NCI-H2196 treated with DMSO at 0.1 percent for 48 hours (cell line): ENCODE measurements around the gene BICRAL.
"Not testable (repeated sequence)": the region's sequence is repeated elsewhere in the genome, so short reads cannot be mapped to it uniquely, and the experiment has no call there.

Source experiments
- DNase-seq: peaks from one replicate; lab custom pipeline; 2025; ENCODE audit not compliant: unreplicated experiment; lab: John Stamatoyannopoulos, UW

The BICRAL gene, protein sequence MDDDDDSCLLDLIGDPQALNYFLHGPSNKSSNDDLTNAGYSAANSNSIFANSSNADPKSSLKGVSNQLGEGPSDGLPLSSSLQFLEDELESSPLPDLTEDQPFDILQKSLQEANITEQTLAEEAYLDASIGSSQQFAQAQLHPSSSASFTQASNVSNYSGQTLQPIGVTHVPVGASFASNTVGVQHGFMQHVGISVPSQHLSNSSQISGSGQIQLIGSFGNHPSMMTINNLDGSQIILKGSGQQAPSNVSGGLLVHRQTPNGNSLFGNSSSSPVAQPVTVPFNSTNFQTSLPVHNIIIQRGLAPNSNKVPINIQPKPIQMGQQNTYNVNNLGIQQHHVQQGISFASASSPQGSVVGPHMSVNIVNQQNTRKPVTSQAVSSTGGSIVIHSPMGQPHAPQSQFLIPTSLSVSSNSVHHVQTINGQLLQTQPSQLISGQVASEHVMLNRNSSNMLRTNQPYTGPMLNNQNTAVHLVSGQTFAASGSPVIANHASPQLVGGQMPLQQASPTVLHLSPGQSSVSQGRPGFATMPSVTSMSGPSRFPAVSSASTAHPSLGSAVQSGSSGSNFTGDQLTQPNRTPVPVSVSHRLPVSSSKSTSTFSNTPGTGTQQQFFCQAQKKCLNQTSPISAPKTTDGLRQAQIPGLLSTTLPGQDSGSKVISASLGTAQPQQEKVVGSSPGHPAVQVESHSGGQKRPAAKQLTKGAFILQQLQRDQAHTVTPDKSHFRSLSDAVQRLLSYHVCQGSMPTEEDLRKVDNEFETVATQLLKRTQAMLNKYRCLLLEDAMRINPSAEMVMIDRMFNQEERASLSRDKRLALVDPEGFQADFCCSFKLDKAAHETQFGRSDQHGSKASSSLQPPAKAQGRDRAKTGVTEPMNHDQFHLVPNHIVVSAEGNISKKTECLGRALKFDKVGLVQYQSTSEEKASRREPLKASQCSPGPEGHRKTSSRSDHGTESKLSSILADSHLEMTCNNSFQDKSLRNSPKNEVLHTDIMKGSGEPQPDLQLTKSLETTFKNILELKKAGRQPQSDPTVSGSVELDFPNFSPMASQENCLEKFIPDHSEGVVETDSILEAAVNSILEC

GRCh38 chr6:42781796-42782688 lies at the start of gene BICRAL:
BICRAL (plus strand) TSS chr6:42782052; CDS start chr6:42822023, 39,971 bp downstream.
- peak; percentile 67 for DNase-seq

GRCh38 chr6:42733867-42734481 lies 47.9 kb upstream of the BICRAL start:
- not testable (repeated sequence) for DNase-seq

DNA sequence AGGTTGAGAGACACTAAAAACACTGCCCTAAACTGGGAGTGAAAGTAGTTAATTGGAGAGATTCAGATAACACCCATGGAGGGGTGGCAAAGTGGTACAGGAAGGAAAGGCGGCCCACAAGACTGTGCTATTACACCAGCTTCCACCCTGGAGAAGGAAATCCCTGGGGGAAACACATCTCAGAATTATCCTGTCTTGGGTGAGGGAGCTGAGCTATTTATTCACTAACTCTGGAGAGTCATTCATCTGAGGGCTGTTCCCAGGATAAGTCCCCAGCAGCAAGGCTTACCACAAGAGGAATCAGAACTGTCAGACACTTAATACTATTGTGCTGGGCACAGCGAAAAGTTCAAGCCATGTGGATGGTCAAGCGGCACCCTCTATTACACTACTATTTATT lies 45.9 kb upstream of the BICRAL start:
- no peak for DNase-seq

DNA sequence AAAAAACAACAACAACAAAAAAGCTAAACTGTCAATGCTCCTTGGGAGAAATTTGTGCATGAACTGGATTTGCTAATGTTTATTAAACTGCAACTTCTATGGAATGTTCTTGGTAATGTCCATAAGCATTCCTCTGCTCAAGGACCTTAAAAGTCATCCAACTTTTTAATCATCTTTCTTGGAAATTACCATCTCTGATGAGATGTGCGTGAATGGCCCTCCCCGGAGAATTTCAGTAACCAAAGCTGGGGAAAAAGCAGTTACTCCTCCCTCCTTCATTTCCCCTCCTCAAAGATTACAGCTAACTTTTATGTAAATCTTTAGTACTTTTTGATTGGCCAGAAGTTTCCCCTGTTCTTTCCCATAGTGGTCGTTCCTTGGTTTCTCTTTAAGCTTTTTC lies 41.1 kb upstream of the BICRAL start:
- DNase-seq: no peak

GRCh38 chr6:42742116-42742894 lies 39.5 kb upstream of the BICRAL start:
- no peak for DNase-seq

DNA sequence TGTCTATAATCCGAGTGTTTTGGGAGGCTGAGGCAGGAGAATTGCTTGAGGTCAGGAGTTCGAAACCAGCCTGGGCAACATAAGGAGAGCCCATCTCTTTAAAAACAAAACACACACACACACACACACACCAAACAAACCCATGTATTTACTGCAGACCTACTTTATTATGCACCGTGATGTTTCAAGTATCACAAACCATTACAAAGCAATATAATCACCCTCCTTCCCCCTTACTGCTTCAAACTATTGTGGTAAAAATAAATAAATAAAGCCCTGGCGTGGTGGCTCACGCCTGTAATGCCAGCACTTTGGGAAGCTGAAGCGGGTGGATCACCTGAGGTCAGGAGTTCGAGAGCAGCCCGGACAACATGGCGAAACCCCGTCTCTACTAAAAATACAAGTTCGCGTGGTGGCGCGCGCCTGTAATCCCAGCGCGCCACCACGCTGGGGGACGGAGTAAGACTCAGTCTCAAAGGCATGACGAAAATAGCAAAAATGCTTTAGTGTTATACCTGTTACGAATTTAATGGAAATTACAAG lies 37.4 kb upstream of the BICRAL start:
- no peak for DNase-seq

GRCh38 chr6:42745083-42745639 lies 36.7 kb upstream of the BICRAL start:
- DNase-seq: no peak

DNA sequence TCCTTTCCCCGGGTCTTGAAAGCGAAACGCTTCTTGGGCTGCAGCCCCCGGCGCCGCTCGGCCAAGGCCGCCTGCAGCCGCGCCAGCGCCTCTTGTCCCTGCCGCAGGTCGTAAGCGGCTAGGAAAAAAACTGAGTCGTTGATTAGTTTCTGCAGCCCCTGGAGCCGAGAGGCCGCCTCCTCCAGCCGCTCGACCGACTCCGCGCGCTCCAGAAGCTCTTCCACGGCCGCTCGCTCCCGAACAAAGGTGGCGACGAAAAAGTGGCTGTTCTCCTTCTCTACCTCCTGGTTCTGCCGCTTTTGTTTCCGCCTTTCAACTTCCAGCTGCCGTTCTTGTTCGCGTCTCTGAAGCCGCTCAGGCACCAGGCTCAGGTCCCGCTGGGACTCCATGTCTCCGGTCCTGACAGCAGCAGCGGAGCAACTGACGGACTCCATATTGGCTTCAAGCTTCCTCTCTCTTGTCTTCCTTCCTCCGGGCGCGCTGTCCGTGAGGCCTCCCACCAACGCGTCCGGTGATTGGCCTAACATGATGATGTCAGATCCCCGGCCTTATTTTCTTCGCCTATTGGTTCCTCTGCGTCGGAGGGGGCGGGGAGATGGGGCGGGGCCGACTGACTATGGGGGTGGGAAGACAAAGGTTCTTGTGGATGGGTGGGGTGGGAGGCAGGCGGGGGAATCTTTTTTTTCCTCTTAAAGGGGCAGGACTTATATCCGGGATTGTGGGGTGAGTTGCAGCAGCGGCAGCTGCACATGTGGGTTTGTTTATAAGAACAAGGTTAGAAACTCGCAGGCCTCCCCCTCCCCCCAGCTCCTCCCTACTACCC lies 36.0 kb upstream of the BICRAL start, which contains the start of gene TBCC:
Gene TBCC (minus strand): TSS at position 464 of the 823 bp plus-strand sequence. CDS start 30 bp downstream, at position 434.
- DNase-seq: peak; percentile 97

DNA sequence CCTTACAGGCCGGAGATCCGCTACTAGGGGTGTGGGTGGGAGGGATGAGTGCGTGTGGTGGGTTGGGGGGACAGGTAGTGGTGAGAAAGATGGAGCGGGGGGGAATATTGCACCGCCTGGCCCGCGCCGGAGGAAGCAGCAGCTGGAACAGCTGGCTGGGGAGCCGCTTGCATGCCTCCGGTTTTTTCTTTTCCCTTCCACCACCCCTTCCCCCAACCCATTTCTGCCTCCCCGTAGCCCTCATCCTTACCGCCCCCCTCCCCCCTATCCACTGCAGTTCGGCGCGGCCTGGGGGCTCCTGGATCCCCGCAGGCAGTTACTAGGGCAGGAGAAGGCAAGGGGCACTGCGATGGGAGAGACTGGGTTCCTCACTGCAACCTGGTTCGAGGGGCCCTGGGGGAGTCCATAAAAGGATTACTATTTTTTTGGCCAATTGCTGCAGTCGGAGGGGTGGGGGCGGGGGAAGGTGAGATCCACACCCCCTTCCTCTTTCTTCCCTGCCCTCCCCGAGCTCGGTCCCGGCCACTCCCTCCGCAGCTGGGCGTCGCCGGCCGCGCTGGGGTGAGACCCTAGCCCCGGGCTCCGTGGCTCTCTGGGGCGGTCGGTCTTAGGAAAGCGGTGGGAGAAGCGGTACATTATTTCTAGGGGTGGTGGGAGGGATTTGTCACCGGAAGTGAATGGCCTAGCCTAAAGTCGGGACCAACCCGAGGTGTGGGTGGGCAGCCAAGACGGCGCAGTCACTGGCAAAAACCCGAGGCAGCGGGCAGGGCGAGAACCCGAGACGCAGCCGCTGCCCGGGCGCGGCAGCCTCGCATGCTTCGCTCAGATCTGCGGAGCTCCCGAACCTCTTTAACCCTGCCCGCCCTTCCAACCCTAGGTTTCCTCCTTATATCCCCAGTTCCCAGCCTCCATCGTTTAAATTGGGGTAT lies 35.1 kb upstream of the BICRAL start:
- peak; percentile 71 for DNase-seq

DNA sequence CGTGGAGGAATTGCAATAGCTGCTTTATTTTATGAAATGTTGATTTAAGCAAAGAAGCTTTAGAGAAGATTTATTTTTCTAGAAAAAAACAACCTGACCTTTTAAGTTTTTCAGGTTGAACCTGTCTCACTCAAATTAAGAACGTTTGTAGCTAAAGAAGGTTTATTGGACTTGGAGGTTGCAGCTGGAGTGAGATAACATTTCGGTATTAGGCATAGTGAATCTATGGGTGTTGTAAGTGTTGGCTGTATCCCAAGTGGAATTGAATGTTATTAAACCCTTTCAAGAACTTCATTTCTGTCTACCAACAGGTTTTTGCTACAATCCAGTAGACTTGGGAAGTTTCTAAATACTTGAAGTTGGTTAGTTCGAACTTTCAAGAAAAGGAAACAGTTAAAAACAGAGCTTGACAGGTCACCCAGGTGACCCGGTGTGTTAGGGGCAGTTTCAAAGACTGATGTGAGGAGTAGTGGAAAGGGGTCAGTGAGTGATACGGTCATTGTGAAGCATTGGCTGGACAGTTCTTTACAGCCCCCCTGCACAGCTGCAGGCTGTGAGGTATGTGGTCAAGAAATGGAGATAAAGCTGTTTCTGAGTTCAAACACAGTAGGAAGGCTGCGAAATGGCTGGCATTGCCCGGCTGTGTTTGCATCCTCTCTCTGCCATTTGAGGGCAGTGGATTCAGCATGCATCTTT lies 33.5 kb upstream of the BICRAL start:
- no peak for DNase-seq

DNA sequence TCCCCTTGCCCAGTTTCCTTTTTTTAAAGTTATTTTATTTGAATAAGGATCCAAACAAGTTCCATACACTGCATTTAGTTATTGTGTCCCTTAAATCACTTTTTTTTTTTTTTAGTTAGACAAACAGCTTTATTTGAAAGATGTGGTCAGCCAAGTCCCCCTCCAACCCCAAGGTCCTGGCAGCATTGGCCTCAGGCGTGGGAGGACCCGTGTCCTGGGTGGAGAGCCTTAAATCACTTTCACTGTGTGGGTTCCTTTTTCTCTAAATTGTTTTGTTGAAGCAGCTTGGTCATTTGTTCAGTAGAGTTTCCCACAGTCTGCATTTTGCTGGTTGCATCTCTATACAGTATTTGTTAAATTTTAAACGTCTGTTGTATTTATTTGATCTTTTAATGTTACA lies 30.8 kb upstream of the BICRAL start:
- DNase-seq: no peak

DNA sequence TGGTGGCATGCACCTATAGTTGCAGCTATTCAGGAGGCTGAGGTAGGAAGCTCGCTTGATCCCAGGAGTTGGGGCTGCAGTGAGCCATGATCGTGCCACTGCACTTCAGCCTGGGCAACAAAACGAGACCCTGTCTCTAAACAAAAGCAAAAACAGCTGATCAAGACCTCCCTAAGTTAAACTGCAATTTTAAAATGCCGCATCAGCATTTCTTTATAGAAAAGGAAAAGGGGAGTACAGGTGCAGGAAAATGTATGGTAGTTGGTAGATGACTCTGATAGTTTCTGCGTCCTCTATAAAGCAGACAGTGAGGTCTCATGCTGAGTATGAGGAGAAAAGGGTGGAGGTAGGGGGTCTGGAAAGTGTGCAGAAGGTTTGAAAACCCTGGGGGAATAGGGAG lies 27.1 kb upstream of the BICRAL start:
- DNase-seq: no peak

GRCh38 chr6:42756722-42757121 lies 25.1 kb upstream of the BICRAL start:
- no peak for DNase-seq

DNA sequence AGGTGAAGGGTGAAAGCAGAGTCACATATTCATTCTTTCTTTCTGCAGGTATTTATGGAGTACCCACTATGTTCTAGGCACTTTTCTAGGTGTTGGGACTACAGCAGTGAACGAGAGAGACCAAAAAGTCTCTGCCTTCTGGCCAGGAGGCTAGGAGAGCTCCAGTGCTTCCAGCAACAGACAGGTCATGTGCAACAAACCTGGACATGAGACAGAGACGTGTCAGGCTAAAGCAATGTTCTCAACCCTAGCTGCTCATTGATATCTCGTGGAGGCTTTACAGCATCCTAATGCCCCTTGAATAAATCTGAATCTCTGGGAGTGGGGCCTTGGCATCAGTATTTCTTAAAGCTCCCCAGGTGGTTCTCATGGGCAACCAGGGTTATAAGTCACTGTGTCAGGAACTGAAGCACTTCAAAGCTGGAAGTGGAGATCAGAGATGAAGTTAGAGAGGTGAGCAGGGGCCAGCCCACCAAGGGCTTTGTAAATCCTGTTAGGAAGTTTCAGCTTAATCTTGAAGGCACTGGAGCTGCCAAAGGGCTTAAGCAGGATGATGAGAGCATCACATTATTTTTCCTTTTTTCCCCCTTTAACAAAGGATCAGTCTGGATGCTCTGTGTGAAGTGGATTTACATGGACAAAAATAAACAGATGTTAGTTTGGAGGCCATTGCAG lies 23.0 kb upstream of the BICRAL start:
- no peak for DNase-seq

DNA sequence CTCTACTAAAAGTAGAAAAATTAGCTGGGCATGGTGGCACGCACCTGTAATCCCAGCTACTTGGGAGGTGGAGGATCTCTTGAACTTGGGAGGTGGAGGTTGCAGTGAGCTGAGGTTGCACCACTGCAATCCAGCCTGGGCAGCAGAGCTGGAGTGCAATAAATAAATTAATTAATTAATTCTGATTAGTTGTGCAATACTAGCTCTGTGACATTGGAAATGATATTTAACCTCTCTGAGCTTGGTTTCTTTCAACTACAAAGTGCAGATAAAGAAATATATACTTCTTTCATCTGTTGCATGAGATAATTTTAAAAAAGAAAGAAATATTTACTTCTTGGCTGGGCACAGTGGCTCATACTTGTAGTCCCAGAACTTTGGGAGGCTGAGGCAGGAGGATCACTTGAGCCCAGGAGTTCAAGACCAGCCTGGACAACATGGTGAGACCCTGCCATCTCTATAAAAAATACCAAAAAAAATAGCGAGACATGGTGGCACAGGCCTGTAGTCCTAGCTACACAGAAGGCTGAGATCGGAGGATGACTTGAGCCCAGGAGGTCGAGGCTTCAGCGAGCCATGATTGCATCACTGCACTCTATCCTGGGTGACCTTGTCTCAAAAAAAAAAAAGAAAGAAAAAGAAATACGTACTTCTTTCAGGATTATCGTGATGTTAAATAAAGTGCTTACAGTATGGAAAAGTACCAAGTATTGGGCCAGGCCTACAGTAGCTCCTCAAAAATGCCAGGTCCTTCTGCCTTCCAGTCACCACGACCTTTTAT lies 20.4 kb upstream of the BICRAL start:
- DNase-seq: no peak
